NK-92 (cell line): Measurements from ENCODE around the gene SPPL2B.

Experiments used
- DNase-seq: peaks from one replicate; lab custom pipeline; 2025; ENCODE audit not compliant: unreplicated experiment; lab: John Stamatoyannopoulos, UW

The SPPL2B gene

DNA sequence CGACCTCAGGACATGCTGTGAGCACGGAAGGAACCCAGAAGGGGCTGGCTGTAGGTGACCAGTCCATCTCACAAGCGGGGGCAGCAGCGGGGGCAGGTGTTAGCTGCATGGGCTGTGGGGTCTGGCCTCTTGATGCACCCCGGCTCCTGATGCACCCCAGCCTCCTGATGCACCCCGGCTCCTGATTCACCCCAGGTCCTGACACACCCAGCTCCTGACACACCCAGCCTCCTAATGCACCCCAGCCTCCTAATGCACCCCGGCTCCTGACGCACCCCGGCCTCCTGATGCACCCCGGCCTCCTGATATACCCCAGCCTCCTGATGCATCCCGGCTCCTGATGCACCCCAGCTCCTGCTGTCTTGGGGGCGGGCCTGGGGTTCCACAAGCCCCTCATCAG is 7.5 kb upstream of the SPPL2B start:
- no peak for DNase-seq

DNA sequence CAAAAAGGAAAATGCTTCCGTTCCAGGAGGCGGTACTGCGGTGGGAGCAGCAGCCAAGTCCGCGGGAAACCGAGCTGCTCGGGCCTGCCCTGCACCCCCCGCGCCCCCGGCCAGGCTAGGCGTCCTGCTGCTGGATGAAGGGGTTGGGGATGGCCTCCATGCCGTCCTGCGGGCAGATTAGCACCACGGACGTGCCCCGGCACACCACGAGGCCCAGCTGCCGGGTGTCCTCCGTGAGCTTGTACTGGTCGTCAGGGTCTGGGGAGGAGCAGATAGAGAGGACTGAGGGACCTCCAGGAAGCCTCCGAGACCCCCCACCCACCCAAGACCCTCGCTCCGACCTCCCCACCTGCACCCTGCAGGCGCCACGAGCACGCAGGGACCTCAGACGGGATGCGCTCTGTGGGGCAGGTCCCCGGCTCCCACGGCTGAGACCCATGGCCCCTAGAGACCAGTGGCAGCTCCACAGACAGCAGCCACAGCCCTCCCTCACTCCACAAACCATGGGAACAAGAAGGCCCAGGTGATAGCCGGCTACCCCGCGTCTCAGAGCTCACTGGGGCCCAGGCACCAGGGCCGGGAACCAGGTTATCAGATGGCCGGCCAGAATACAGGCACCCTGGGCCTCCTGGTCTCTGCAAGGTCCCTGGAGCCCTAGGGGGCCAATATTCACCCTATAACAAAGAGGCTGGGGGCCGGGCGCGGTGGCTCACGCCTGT is 6.8 kb upstream of the SPPL2B start:
- DNase-seq = no peak

DNA sequence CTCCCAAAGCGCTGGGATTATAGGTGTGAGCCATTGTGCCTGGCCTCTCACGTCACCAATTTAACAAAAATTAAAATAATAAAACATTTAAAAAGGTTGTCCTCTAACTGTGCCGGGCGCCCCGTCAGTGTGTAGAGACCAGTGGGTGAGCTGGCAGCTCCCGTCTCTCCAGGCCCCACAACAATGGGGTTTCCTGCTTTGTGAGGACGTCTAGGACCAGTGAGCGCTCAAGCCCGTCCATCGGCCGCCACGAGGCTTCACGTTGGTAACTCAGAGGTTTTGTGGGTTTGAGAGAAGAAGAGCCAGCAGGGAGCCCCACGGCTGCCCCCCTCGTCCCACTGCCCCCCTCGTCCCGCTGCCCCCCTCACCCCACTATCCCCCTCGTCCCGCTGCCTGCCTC is 4.8 kb upstream of the SPPL2B start:
- no peak for DNase-seq

GRCh38 chr19:2324220-2324948 is 4.1 kb upstream of the SPPL2B start:
- no peak for DNase-seq

DNA sequence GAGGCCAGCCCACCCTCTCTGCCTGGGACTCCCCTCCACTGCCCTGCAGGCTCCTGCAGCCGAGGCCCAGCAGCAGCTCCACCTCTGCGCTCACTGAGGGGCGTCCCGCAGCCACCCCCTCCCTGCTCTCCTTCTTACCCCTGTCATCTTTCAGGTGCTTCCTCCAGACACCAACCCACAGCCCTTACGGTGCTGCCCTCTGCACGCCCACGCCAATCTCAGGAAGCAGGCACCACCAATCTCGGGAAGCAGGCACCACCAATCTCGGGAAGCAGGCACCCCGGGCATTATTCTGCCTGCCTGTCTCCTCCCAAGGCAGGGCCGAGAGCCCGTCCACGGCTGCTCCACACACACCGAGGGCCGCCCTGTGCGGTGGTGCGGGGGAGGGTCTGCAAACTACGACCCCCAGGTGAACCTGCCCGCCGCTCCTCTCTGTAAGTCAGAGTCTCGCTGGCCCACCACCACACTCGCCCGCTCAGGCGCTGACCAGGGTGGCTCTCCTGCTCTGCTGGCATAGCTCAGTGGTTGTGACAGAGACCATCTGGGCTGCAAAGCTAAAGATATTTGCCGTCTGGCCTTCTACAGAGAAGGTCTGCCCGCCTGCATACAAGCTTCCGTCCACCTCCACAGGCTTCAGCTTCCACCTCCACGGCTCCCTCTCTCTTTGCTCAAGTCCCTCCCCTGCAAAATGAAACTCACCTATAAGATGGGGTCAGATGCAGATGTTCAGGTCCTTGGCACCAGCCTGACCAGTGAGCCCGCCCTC is 3.0 kb upstream of the SPPL2B start:
- no peak for DNase-seq

DNA sequence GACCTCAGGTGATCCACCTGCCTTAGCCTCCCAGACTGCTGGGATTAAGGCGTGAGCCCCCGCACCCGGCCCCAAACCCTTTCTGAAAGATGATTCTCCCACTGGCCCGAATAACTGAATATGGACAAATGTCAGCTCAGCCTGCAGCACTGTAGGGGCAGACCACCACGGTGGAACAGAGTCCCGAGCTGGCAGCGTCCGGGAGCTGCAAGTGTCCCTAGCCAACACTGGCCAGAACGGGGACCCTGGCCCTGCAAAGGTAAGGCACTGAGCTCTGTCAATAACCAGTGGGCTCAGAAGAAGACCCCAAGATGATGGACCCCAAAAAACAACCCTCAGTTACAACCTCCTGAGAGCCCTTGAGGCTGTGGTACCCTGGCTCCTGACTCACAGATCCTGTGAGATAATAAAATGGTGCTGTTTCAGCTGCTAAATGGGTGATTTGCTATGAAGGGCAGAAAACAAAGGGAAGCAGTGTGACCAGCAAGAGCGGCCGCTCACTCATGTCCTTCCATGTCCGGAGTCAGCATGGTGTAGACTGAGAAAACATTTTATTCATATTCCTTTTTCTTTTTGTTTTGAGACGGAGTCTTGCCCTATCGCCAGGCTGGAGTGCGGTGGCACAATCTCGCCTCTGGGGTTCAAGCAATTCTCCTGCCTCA is 1.7 kb upstream of the SPPL2B start:
- DNase-seq = no peak

DNA sequence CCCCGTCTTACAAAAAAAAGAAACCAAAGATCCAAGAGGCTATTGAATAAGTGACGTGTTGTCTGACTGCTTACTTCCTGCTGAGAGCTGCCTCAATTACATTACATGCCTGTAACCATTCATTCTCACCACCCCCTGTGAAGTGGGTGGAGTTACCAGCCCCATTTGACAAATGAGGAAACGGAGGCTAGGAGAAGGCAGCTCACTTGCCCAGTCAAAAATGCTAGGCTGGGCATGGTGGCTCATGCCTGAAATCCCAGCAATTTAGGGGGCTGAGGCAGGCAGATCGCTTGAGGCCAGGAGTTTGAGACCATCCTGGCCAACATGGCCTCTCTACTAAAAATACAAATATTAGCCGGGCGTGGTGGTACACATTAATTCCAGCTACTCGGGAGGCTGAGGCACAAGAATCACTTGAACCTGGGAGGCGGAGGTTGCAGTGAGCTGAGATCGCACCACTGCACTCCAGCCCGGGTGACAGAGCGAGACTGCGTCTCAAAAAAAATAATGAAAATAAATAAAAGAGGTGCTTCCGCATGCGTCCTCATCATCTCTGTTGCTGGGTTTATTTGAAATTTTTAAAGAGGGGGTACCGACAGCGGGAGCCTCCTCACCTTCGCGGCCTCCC is 597 bp upstream of the SPPL2B start:
- no peak for DNase-seq

- no peak for DNase-seq
Measured at GRCh38 chr19:2329149-2329478, 630 bp downstream of the SPPL2B start.

DNA sequence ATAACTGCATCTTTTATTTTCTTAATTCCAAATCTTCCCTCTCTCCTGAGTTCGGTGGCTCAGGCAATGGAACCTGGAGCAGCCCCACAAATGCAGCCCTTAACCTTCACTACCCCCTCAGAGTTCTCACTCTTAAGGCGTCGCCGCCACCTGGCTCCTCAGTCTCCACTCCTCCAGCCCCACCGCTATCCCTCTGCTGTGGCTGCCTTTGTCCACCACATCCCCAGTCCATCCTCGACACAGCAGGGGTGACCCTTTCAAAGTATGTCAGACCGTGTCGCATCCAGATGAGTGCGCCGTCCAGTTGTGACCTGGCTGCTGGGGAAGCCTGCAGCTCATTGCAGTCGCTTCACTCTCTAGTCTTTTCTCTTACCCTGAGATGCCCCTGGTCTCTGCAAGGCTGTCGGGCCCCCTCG is 1.0 kb downstream of the SPPL2B start:
- DNase-seq = no peak

DNA sequence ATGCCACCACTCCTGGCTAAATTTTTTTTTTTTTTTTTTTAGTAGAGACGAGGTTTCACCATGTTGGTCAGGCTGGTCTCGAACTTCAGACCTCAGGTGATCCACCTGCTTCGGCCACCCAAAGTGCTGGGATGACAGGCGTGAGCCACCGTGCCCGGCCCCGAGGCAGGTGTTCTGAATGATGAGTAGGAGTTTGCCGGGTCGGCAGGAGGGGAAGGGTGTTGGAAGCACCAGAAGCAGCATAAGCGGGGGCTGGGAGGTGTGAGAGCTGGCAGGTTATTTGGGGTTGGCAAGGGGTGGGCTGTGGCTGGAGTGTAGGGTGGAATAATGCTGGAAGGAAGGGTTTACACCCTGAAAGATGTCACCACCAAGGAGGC is 1.8 kb downstream of the SPPL2B start:
- no peak for DNase-seq

GRCh38 chr19:2330632-2331284 is 2.3 kb downstream of the SPPL2B start:
- no peak for DNase-seq

- DNase-seq = no peak
Measured at GRCh38 chr19:2331601-2332246, 3.2 kb downstream of the SPPL2B start.

DNA sequence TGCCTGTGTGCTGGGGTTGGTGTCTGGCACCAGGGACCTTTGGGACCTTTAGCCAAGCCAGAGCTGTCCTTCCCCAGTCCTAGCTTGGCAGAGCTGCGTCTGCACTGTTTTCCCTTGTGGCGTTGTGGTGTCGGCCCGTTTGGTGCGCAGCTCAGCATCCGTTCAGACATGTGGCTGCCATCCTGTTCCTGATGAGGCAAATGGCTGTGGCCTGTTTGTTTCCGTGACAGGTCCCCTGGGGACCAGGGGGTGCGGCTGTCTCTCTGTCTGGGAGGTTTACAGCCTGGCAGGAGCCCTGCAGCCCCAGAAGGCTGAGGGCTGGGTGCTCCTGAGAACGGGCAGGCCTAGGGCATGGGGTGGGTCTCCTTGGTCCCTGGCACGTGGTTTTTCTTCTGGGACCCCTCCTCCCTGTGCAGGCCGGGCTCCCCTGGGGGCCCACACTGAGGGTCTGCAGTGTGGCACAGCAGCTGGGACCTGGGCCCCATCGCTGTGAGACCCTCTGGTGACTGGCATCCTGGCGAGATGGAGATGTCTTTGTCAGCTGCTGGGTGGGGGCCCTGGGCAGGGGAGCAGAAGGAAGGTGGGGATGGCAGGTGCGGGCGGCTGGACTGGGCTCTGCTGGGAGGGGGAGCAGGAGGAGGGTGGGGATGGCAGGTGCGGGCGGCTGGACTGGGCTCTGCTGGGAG is 4.0 kb downstream of the SPPL2B start:
- DNase-seq = no peak

DNA sequence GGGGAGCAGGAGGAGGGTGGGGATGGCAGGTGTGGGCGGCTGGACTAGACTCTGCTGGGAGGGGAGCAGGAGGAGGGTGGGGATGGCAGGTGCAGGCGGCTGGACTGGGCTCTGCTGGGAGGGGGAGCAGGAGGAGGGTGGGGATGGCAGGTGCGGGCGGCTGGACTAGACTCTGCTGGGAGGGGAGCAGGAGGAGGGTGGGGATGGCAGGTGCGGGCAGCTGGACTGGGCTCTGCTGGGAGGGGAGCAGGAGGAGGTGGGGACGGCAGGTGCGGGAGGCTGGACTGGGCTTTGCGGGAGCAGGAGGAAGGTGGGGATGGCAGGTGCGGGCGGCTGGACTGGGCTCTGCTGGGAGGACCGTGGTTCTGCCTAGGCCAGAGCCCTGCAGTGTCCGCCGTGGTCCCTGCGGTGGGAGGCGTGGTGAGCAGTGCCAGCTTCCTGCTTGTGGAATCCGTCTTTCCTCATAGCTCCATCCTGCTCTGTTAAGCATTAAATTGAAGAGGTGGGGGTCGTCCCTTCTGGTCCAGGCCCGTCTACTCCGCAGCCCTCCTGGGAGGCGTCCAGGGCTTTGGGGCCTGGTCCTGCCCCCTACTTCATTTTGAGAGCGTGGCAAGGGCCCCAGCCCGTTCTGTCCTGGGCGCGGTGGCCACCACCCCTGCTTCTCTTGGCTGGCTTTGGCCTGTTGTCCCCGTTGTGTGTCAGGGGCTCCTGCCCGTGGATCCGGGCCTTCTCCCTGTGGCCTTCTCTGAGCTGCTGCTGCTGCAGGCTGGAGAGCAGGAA is 4.7 kb downstream of the SPPL2B start:
- no peak for DNase-seq

DNA sequence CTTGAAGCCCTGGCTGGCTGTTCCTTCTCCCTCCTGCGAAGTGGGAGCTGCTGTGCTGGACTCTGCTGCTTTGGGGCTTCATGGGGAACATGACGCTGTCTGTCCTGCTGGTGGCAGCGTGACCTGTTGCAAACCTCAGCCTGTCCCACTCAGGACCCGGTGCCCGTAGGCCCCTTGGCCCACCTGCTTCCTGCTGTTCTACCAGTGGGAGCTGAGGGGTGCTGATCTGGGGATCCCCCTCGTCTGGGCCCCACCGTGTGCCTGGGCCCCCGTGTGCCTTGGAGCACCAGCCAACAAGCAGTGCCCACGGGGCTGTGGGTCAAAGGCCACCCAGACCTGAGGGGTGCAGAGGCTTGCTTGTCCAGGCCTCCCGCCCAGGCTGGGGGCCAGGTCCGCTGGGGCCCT is 5.3 kb downstream of the SPPL2B start:
- no peak for DNase-seq

- DNase-seq = no peak
Measured at GRCh38 chr19:2334426-2334825, 5.9 kb downstream of the SPPL2B start.

DNA sequence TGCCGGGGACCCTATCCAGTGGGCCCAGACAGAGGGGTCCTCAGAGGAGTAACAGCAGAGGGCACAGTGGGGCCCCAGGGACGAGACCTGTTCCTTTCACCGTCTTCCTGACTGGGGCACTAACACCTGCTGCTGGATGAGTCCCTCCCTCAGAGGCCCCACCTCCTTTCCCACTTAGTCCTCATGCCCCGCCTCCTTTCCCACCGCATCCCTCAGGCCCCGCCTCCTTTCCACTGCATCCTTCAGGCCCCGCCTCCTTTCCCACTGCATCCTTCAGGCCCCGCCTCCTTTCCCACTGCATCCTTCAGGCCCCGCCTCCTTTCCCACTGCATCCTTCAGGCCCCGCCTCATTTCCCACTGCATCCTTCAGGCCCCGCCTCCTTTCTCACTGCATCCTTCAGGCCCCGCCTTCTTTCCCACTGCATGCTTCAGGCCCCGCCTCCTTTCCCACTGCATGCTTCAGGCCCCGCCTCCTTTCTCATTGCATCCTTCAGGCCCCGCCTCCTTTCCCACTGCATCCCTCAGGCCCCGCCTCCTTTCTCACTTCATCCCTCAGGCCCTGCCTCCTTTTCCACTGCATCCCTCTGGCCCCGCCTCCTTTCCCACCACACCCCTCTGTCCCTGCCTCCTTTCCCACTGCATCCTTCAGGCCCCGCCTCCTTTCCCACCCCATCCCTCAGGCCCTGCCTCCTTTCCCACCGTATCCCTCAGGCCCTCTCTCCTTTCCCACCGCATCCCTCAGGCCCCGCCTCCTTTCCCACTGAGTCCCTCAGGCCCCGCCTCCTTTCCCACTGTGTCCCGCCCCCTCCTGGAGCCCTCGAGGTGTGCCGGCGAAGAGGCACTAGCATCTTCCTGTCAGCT is 6.7 kb downstream of the SPPL2B start:
- no peak for DNase-seq

DNA sequence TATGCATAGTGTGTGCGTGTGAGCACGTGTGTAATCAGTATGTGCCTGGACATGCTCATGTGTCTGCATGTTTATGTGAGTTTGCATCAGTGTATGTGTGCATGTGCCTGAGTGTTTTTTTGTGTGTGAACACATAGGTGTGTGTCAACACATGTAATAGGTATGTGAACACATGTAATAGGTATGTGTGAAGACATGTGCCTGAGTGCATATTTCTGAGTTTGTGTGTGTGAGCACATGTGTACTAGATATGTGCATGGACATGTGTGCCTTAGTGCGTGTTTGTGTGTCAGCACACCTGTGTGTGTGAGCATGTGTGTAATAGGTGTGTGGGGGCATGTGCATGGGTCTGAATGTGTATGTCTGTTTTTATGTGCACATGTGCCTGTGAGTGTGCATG is 7.4 kb downstream of the SPPL2B start:
- no peak for DNase-seq
